Stimulated activated CD8-positive, alpha-beta memory T cell treated with anti-CD3 and anti-CD28 coated beads, Interleukin-2, amount 100 ng/mL, for 48 hours (primary cell): ENCODE measurements around the gene ABHD2.
"Not testable (repeated sequence)": the region's sequence is repeated elsewhere in the genome, so short reads cannot be mapped to it uniquely, and the experiment has no call there.

Experiments
- DNase-seq, 2 donors: peaks; one replicate each; pipeline ENCODE4 v3.0.0-alpha.2; 2020; ENCODE audit warnings: low read depth in 2 of 2

Gene ABHD2

DNA sequence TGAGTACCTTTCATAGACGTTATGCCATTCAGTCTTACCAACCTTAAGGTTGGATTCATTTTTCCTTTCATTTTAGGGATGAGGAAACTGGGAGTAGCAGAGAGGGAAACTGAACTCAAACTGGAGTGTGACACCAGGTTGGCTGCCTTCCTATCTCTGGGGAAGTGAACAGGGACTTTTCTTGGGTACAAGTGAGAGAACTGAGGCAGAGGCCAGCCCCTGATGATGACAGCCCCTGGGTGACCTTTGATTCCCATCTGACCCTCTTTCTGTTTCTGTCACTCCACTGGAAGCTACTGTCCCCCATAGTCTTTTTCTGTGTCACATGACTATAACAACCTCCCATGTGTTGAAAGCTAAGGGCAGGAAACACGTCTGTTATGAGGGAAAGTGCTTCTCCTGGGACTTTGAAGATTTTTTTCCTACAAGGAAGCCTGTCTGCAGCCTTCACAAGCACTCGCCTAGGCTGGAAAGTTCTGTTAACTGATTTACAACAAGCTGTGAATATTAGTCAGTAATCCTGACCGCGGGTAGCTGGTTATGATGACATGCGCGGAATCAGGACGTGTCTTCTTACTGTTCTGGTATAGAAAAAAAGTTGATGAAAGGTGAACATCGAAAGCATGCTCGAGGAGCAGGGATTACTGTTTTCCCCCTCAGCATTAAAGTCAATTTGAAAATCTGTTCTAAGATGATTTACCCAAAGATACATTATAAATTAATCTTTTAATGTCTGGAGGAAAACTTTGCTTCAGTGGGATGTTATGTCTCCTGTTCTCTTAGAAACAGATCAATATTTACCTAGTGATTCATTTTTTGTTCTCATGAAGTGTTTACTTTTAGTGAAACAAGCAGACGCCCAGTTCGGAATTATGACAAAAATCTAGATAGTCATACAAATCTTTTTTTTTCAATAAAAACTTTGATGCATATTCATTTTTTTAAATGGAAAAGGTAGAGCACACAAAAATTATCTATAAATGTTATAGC, 31.5 kb downstream of the ABHD2 start:
- no peak for DNase-seq

DNA sequence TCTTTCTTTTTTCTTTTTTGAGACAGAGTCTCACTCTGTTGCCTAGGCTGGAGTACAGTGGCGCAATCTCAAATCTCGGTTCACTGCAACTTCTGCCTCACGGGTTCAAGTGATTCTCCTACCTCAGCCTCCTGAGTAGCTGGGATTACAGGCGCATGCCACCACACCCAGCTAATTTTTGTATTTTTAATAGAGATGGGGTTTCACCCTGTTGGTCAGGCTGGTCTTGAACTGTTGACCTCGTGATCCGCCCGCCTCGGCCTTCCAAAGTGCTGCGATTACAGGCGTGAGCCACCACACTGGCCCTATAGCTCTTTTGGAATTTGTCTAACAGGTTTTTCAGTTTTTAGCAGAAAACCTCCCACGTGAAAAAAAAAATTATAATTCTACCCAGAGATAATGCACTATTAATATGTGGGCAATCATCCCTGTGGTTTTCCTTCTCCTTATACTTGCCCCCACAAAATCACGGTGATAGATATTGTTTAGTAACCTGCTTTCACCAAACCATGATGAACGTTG, 32.3 kb downstream of the ABHD2 start:
- not testable (repeated sequence) for DNase-seq

DNA sequence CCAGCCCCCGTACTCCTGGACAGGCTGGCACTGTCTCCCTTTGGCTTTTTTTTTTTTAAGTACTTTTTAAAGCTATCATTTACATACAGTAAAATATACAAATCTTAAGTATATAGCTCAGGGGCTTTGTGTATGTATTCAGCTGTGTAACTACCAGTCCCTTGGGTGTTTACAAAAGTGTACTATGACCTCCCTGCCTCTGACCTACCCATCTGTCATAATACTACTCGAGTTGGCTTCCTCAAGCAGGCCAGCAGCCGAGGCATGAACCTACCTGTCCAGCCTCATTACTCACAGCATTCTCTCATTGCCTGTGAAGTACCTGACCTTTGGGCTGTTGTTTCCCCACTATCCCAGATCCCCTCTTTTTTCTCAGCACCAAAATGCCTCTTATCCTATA, 33.2 kb downstream of the ABHD2 start:
- no peak for DNase-seq

DNA sequence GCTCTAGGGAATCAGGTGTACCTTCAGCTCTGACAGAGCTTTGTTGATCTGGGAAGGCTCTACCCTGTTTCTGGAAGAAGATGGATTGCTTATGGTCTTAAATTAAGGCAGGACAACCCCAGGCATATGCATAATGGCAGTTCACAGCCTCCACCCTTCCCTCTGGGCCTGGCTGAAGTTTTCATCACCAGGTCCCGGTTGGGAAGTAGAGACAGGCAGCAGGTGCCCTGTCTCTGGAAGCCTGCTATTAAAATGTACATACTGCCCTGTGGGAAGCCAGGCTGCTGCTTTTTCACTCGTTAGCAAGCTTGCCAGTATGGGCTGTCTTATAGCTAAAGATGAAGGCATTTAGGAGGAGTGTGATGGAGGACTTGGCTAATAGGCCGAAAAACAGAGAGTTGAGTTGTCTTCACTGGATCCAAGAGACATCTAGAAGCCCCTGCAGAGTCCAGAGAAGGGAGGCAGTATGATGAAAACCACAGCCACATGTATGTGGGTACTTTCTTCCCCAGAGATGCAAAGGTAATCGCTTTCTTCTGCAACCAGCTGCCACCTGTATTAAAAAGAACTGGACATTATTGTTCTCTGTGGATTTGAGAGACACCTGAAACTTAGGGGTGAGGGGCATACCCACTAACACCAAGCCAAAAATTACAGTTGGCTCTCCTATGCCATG, 34.4 kb downstream of the ABHD2 start:
- no peak for DNase-seq

DNA sequence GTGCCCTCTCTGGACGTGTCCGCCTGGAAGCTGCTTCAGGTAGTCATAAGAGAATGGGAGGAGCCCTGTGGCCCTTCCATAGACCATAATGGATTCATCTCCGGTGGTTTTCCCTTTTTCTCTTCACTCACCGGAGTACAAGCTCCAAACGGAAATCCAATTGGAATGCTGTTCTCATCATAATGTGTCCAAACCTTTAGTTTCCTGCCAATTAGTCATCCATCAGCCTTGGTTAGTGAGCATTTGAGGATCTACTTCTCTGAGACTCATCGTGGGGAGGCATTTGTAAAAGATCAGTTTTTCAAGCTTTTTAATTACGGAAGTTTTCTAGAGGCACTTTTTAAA, 34.9 kb downstream of the ABHD2 start:
- no peak for DNase-seq

DNA sequence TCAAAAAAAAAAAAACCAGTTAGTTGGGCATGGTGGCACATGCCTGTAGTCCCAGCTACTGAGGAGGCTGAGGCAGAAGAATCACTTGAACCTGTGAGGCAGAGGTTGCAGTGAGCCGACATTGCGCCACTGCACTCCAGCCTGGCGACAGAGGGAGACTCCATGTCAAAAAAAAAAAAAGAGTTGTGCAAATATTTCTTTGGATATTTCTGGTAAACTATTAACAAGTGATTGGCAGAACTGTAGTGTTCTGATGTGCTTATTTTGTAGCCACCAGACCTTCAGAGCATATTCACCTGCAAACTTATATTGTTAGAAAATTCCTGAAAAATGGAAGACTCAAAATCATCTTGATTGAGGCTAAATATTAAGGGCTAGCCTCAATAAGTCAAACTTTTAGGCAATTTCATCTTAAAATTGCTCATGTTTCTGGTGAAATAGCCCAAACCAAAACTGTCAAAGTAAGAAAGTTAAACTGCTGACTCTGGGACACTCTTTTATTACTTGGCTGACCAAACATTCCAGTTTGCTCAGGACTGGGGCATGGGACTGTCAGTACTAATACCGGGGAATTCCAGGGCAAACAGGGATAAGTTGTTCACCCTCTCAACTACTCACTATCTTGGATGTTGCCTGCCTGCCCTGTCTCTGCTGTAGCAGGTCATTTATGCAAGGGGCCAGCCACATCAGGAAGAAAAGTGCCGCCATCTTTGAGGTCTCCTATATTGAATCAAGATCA, 37.0 kb downstream of the ABHD2 start:
- DNase-seq = no peak

DNA sequence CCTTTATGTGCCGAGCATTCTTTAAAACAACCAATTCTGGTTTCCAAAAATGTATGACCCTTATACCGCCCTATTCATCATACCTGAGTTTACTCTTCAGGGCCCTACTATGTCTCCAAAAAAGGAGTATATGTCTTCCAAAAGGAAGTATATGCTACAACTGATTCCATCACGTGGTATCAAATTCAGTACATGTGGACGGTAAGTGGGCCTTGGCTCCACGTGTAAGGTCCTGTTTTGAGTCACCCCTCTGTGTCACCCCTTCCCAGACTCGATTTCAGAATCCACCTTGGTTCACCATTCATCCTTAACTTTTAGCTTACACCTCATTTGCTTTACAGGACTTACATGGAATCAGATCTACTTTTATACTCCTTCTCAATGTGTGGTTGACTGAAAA, 37.8 kb downstream of the ABHD2 start:
- no peak for DNase-seq

DNA sequence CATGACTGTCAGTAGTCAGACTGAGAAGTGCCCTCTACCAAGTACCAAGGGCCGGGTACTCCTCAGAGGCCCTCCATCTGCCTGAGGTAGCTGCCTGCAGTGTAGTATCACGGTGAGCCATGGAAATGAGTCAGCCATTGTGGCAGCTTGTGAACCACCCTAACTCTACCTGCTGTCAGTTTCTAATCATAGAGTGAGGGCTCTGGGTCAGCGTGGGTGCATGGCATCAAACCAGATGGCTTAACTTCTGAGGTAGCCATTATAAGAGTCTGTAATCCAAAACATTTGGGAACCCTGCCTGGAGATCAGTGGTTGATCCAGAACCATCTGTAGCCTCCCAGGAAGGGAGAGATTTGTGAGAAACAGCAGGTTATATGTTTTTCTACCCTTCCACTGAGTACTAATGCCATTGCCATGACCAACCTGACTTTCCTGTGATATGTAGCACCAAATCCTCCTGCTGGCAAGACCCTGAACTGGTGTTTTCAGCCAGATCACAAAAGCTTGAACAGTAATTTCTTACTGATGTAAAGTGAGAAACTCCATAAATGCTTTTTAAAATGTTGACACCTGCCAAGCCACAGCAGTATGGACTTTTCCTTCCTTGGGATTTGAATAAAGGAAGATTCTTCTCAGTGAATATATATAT, 38.9 kb downstream of the ABHD2 start:
- peak in 1 of 2 donors; percentile 35 for DNase-seq

DNA sequence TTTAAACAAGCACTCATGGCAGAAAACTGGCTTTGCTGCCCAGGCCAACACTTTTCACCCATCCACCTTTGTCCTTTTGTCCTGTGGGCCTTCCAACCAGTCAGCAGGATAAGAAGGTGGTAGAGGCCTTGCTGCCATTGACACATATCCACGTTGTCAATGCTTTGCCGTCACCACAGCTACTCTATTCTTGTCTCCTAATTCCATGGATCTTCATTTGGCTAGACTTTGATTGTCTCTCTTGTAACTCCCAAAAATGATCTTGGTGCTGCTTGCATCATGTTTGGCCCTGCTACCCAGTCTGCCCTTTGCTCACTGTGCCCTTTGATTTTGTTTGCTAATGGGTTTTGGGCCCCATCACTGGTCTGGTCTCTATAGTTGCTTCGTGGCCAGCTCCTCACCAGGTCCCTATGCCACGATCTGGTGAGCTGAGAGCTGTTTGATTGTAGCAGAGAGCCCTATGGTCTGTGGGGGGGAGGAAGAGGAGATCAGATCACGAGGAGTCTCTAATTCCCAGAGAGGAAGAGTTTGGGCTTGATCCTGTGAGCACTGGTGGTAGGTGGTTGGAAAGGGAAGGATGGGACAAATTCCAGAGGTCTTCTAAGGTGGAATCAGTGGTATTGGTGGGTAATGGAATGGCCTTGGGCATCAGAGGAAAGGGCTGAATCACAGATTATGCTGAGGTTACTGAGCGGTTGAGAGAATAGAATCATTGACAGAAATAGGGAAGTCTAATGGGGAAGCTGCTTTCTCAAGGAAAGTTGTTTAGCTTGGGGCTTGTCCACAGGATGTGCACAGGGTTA, 40.3 kb downstream of the ABHD2 start:
- DNase-seq = no peak

DNA sequence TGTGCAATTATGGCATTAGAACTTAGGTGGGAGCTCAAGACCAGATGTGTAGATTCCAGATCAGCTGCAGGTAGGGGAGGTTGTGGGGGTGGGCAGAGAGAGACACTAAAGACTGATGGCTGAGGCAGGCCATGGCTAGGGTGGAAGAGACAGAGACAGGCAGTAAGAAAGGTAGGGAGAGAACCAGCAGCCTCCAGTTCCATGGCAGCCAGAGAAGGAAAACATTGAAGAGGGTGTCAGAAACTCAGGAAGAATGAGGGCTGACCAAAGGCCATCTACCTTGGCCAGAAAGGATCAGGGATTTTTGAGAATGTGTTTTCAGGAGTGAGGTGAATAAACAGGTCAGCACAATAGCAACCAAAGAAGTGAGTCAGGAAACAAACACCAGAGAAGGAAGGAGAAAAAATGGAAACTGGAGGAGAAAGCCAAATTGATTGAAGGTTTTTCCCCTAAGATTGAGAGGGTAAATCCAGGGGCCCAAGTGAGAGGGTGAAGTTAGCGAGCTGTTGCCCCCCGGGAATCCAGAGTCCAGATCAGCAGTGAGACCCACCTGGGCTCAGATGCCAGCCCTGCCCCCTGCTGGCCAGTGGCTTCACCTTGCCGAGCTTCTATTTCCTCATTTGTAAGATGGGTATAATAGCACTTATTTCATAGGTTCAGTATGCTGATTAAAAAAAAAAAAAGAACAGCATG, 41.0 kb downstream of the ABHD2 start:
- DNase-seq = peak; percentile 27 to 43

DNA sequence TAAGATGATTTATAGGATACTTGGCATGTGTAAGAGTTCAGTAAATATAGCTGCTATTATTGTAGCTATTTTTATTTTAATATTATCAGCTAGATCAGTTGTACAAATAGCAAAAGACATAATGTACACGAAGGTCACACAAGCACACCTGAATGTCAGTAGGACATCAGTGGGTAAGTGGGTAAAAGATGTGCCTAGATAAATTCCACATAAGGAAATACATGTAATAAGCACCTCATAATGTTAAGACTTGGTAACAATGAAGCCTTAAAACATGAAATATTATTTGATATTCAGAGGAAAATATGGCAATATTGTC, 41.5 kb downstream of the ABHD2 start:
- DNase-seq = no peak

DNA sequence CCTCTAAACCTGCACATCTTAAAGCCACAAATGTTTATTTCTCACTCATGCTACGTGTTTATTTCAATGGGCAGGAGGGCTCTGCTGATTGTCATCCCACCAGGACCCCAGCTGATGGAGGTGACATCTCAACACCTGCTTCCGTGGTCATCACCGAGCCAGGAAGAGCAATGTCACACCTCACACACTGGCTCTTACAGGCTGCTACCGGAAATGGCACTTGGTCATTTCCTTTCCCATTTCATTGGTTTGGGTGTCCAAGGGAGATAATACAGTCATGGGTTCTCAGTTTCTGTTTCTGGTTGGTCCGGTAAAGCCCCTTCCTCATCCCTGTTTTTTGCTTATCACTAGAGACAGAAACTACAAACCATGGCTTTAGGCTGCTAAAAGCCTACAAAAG, 41.9 kb downstream of the ABHD2 start:
- DNase-seq = peak in 1 of 2 donors; percentile 2

DNA sequence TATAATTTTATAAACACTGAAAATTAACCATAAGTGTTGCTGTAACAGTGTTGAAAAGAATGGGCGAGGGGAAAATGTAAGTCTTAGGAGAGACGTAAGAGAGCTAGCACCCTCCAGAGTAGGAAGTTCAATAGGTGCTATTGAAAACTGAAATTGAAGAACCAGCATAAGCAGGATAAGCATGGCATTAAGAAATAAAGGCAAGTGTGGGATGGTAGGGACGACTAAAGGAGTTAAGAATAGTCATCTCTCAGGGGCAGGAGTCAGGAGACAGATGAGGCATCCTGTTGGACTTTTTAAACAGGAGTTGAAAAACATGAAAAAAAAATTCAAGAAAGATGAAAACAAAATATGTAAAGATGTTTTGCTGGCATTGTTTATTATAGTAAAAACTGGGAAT, 43.5 kb downstream of the ABHD2 start:
- DNase-seq = no peak

DNA sequence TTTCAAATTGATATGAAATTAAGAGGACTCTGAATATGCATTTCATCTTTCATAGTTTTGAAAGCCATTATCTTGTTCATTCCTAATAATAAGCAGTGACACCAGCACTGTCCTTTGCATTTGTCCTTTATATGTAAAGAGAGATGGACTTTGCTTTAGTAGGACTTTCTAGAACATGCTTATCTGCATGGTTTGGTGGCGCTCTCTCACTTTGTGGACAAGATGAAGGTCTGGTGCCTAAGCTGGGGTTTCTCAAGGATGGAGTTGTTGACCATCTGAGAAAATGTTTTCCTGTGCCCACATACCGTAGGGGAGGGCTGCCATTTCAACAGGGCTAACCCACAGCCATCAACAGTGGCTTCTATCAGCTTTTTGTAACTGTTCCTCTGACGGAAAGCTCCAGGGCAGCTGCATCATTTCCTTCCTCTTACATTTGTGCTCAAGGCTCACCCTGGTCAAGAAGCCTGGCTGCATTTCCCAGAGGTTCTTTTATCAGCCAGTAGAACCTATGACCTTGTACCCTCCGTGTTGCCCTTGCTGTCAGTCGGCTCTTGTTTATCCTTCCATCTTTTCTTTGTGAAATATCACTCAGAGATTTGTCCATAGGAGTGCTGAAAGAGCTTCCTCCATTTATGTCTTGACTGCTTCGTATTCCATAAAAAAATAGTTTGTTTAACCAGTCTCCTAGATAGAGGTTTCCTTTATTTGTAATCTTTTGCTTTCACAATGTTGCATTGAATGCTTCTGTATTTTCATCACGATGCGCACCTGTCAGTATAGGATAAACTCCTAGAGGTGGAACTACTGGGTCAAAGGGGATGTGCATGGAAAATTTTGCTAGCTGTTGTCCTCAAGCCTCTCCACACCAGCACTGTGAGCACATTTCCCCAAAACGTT, 44.6 kb downstream of the ABHD2 start:
- no peak for DNase-seq

DNA sequence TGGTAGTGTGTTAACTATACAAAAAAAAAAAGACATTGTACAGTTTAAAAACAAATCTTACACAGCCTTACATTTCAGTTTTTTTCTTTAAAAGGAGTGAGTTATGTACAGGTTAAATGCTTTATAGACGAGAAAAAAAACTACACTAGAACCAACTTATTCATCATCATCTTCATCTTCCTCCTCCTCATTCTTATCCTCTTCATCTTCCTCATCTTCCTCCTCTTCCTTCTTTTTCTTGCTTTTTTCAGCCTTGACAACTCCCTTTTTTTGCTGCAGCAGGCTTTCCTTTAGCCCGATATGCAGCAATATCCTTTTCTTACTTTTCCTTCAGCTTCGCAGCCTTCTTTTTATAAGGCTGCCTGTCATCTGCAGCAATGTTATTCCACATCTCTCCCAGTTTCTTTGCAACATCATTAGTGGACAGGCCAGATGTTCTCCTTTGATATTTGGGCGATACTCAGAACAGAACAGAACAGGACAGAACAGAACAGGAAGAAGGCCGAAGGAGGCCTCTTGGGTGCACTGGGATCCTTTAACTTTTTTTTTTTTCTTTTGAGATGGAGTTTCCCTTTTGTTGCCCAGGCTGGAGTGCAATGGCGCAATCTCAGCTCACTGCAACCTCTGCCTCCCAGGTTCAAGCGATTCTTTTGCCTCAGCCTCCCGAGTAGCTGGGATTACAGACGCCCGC, 47.3 kb downstream of the ABHD2 start:
- DNase-seq = not testable (repeated sequence)

DNA sequence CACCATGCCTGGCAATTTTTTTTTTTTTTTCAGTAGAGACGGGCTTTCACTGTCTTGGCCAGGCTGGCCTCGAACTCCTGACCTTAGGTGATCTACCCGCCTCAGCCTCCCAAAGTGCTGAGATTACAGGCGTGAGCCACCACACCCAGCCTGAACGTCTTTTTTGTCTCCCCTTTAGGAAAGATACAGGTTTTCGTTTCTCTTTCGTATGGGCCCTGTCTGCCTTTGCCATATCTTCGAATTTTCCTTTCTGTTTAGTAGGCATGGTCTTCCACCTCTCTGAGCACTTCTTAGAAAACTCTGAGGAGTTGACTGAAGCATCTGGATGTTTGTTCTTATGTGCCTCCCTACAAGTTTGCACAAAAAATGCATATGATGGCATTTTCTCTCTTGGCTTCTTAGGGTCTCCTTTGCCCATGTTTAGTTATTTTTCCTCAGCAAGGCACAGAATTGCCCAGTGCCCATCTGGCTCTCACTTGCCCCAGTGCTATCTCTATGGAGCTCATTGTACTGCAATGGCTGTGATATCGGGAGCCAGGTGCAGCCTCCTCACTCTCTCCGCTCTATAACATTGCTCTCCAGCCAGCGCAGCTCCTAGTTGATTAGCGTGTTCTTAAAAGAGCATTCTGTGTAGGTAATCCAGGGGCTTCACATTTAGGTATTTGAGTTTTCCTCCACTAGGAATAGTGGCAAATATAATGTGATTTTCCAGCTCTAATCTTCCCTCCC, 48.0 kb downstream of the ABHD2 start:
- no peak for DNase-seq

DNA sequence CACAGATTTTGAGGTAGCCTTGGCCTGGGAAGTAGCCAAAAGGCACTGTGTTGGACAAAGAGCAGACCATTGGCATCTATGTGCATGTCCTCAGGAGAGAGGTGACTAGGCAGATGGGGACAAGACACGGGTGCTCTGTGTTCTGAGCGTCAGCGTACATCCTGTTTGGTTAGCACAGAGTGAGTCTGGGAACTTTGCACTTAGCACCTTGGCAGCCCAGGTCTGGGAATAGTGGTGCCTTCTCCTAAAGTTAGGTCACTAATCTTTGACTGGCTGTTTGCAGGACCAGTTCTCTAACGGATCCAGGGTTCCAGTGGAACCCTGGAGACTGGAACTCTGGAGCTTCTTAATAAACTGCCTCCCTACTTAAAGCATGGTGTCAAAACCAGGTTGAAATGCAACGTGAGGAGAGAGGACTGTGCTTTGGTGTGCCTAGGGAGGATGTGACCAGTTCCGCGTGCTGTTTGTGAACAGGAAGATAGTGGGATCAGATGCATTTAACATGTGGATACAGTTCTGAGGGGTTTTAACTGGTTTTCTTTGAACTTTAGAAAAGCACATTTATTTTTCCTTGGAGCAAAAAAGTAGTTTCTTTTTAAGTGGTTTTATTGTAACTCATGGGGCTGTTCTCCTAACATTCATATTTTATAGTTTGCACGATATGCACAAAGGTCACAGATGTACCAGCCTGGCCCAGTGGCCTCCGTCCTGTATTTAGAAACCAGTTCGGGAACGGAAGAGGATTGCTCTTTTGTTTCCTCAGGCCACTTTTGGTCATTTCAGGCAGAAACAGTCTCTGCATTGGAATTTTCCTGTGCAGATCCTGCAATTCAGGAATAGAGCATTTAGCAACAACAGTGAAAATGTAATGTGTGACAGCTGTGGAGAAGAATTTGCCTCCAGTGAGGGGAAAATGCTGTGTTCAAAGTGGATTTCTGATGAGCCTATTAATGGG, 48.8 kb downstream of the ABHD2 start:
- DNase-seq = no peak
